Kidney epithelial cell (primary cell): Measurements from ENCODE around the gene SPATA31D1. TPM values are rescaled to one million over a fixed set of nuclear protein-coding genes. Genes with fewer than 3 reads are reported as not detected.

ENCODE experiments used
- DNase-seq: peaks from one replicate; pipeline ENCODE4 v3.0.0-alpha.2; 2010; ENCODE audit warnings: low read depth
- H3K27me3 ChIP-seq: 2 replicates; pipeline ENCODE4 v1.6.0; 2011; ENCODE audit warnings: low read length; ENCODE audit not compliant: control insufficient read depth, insufficient read depth
- H3K36me3 ChIP-seq: 2 replicates; pipeline ENCODE4 v1.5.1; 2011; ENCODE audit warnings: low read length; ENCODE audit not compliant: control insufficient read depth, insufficient read depth
- H3K4me3 ChIP-seq: 2 replicates; pipeline ENCODE4 v1.5.1; 2011; ENCODE audit warnings: low read depth, mild to moderate bottlenecking, control low read depth, low read length
- CTCF ChIP-seq: IDR thresholded peaks from 2 replicates; pipeline ENCODE4 v1.5.1; 2011; ENCODE audit warnings: mild to moderate bottlenecking, moderate library complexity, low read length, control low read depth, inconsistent platforms; ENCODE audit not compliant: insufficient read depth, poor library complexity, severe bottlenecking
- total RNA-seq: library from RNA; depleted of rRNA; stranded (reverse); fragments of >200 nt; gene quantifications from 2 replicates; pipeline ENCODE4 v1.2.3, GENCODE V29; 2015

The SPATA31D1 gene
- total RNA-seq, 1 donor from 2014 or later: not detected

- no peak for TF ChIP-seq CTCF
- no peak for DNase-seq
- no peak overlapping the region for H3K4me3 ChIP-seq
- H3K27me3 ChIP-seq: no peaks in the 10 kb centered on the region
- no peaks in the 10 kb centered on the region for H3K36me3 ChIP-seq
Measured at GRCh38 chr9:82024908-82025307, 36.3 kb downstream of the SPATA31D1 start.

DNA sequence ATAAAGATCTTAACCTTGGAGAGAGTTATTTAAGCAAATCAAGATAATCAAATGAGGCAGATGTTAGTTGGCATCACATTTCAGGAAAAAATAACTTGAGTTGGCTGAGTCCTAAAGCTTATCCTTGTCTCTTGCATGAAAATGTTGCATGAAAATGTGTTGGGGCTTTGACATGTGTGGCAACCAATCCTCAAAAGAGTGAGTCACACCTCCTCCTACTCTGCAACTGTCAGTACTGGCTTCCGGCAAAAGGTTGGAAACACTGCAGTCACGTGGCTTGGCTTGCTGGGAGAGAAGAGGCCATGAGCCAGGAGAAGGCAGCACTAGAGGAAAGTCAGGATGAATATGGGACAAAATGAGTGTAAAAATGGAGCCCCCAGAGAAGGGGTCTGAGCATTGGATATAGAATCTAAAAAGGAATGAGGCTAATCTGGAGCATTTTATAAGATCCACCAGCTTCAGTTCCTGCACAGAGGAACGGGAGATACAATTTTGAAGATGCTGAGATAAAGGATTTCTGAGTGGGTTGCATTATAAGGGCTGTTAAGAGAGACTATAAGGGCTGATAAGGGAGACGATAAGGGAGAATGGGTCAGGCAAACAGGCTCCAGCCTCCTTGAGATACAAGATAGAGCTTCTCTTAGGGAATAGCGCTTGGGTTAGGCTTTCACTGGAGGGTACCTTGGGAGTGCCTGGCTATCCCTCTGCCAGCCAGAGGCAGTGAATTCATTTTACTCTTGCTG lies 43.1 kb downstream of the SPATA31D1 start:
- no peak for TF ChIP-seq CTCF
- peak; percentile 18 for DNase-seq

DNA sequence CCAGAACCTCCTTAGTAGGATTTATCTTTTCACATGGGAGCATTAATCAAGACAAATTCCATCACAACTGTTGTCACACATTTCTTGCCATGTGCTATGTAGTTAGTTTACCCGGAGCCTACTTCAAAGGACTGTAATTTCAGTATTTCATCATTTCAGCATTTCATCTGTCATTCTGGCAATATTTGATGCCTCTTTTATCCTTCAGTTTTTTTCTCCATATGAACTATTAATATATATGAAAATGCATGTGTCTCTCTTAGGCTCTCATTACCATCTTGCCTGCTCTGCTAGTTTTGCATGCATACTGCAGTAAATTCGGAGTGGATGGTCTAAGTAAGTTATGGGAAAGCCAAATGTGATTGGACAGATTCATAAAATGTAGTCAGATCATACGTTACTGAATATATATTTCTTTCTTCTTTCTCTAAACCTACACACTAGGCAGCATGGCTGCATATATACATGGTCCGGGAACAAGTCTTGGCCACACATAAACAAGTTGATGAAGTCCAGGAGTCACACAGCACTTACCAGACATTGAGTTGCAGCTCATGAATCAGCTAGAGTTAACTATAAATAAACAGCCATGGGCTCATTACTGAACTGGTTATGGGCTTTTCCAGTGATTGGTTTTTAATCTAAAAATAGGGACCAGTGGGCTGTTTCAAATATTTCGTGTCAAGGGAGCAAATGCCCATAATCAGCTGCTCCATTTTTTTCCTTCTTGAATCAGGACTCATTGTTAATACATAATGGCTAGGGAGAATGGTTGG lies 46.6 kb downstream of the SPATA31D1 start:
- no peak for DNase-seq
- Histone ChIP-seq H3K4me3 (no peak overlapping the region), H3K36me3 (no peaks in the 10 kb centered on the region), H3K27me3 (no peaks in the 10 kb centered on the region)
- no peak for TF ChIP-seq CTCF

More for the DNA sequence above, 43.1 kb downstream of the SPATA31D1 start:
- Histone ChIP-seq H3K36me3 (no peaks in the 10 kb centered on the region), H3K27me3 (no peaks in the 10 kb centered on the region), H3K4me3 (no peak overlapping the region)

DNA sequence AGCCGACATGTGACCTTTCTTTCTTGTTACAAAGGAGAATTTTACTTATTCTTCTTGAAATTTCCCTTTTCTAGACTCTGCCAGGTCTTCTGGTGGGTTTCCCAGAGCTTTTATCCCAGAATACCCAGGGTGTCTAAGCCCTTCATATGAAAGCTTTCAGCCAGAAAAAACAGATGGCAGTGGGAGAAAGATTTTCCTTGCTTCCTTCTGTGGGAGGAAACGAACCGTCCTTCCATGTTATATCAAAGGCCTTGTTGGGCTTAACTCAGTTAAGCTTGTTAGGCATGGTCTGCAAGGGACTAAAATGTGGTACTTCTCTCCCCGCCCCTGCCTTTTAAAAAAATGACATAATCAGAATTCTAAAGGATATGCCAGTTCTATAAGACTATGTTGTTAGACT lies 47.5 kb downstream of the SPATA31D1 start:
- no peak for TF ChIP-seq CTCF
- Histone ChIP-seq H3K4me3 (no peak overlapping the region), H3K27me3 (no peaks in the 10 kb centered on the region), H3K36me3 (no peaks in the 10 kb centered on the region)
- DNase-seq: no peak

- Histone ChIP-seq H3K4me3 (no peak overlapping the region), H3K36me3 (no peaks in the 10 kb centered on the region), H3K27me3 (no peaks in the 10 kb centered on the region)
- TF ChIP-seq CTCF: no peak
- no peak for DNase-seq
Measured at GRCh38 chr9:82037126-82037525, 48.6 kb downstream of the SPATA31D1 start.
